ENCODE results near the gene CLEC4G. TPM values are rescaled to one million over a fixed set of nuclear protein-coding genes. Genes with fewer than 3 reads are reported as not detected.

The CLEC4G gene
- total and polyA plus RNA-seq, 9 of the 15 experiments (the other 6 are each of a cell fraction or from before 2014, with no cell fraction given), result not detected

GRCh38 chr19:7748171-7748570, 16.3 kb upstream of the CLEC4G start:
- BruUV-seq (replicated peaks), result no TSS peak
- ChIA-PET POLR2A (interaction anchor here (0.5 kb wide), 1 partner anchor 113 kb away, joined by 3 read pairs; no protein-coding TSS in a partner anchor), CTCF (ENCODE audit: low intra/inter-chr PET ratio) (no interaction called here)
- Histone ChIP-seq H2AFZ (ENCODE audit: low read depth, low read length) (no peak overlapping the region), H3K27ac (ENCODE audit: extremely low read depth, low read depth, low read length) (no peak overlapping the region), H3K4me3 (no peak overlapping the region), H3K36me3 (ENCODE audit: control insufficient read depth, insufficient read depth, low read length) (no peaks in the 10 kb centered on the region), H3K9ac (ENCODE audit: insufficient read depth in 1 of 2, low read depth in 2 of 2, low read length in 2 of 2) (no peak overlapping the region), H3K4me1 (replicated peaks in 1 of 2; ENCODE audit: control insufficient read depth in 2 of 2, insufficient read depth in 2 of 2, low read length in 2 of 2) (no peaks in the 10 kb centered on the region; a peak in 2 of 5 replicates), H3K4me2 (ENCODE audit: insufficient read depth, low read length) (no peak overlapping the region), H3K9me1 (ENCODE audit: control insufficient read depth, insufficient read depth, low read length) (no peaks in the 10 kb centered on the region), H3K9me3 (replicated peaks; ENCODE audit: control insufficient read depth, insufficient read depth, low read depth, low read length) (peaks cover 4% of the 10 kb centered on the region; the same call in 1 of the 2 replicates), H4K20me1 (replicated peaks; ENCODE audit: control insufficient read depth, insufficient read depth, low read length) (no peaks in the 10 kb centered on the region), H3K79me2 (ENCODE audit: control insufficient read depth, insufficient read depth, low read length) (no peaks in the 10 kb centered on the region), H3K27me3 (ENCODE audit: control insufficient read depth in 2 of 2, insufficient read depth in 2 of 2, low read length in 2 of 2) (peaks cover 0 to 6% of the 10 kb centered on the region in 2 experiments; a peak in 2 of 5 replicates)
- in situ Hi-C loops (cut with MboI), result no loop called here
- DNase-seq (ENCODE audit: extremely low read depth in 1 of 4, low spot score in 3 of 4) (no peak), FAIRE-seq (no peak), ATAC-seq (no peak)
- intact Hi-C loops (cut with micrococcal nuclease), result no loop called here
- 0% methylated on average over 2 of the region's 2 CpGs for WGBS (ENCODE audit: insufficient coverage, low coverage, missing lambda C conversion rate)
- TF ChIP-seq CUX1 (CRISPR knock-in tag; IDR thresholded peaks at IDR 0.05) (no peak), XRCC3 (IDR thresholded peaks at IDR 0.05) (no peak), ZNF699 (CRISPR knock-in tag; IDR thresholded peaks at IDR 0.05; ENCODE audit: insufficient replicate concordance) (no peak), PHF21A (IDR thresholded peaks at IDR 0.05; ENCODE audit: borderline replicate concordance, low read depth) (no peak), MEF2A (IDR thresholded peaks at IDR 0.05; ENCODE audit: control insufficient read depth, low read depth, low read length) (no peak), ADNP (tag; IDR thresholded peaks at IDR 0.05) (peak; percentile 75), ZNF146 (CRISPR knock-in tag; IDR thresholded peaks at IDR 0.05; ENCODE audit: unreplicated experiment) (peak; percentile 89), RBM25 (IDR thresholded peaks at IDR 0.05; ENCODE audit: low read depth, low read length, severe bottlenecking) (peak; percentile 92), NFXL1 (CRISPR knock-in tag; IDR thresholded peaks at IDR 0.05) (no peak), BCOR (IDR thresholded peaks at IDR 0.05) (peak; percentile 74), NR2C2 (CRISPR knock-in tag; IDR thresholded peaks at IDR 0.05) (no peak), NR2C2 (tag; IDR thresholded peaks at IDR 0.05) (no peak), EP300 (IDR thresholded peaks at IDR 0.05; ENCODE audit: low read length) (no peak), ZNF79 (CRISPR knock-in tag; IDR thresholded peaks at IDR 0.05; ENCODE audit: low read depth) (no peak), ZNF12 (CRISPR knock-in tag; IDR thresholded peaks at IDR 0.05) (no peak), ZNF785 (CRISPR knock-in tag; IDR thresholded peaks at IDR 0.05) (no peak), ARNT (IDR thresholded peaks at IDR 0.05) (no peak), SREBF1 (IDR thresholded peaks at IDR 0.05; ENCODE audit: borderline replicate concordance, low read depth, low read length) (no peak), KDM1A (IDR thresholded peaks at IDR 0.05) (peak; percentile 29 to 73; a peak in 3 of 4 replicates), SRSF9 (IDR thresholded peaks at IDR 0.05; ENCODE audit: borderline replicate concordance, low read depth, low read length) (no peak), CREBBP (IDR thresholded peaks at IDR 0.05; ENCODE audit: low read depth, low read length) (no peak), MAFK (IDR thresholded peaks at IDR 0.05; ENCODE audit: low read length) (no peak), HDAC2 (IDR thresholded peaks at IDR 0.05) (no peak)
